Fibroblast of lung (primary cell): ENCODE measurements around the gene BMERB1.

Experiments
- EZH2 ChIP-seq: IDR thresholded peaks from 2 replicates; pipeline ENCODE4 v1.5.1; 2012; ENCODE audit warnings: low read length, control low read depth, mild to moderate bottlenecking; ENCODE audit errors: missing control alignments
- TF ChIP-seq, protein P1 (sequence below), 2 donors: IDR thresholded peaks in 1 of 2; conservative IDR thresholded peaks in 1 of 2; 1 replicate in 1 of 2; 2 replicates in 1 of 2; pipeline ENCODE4 v1.5.1; 2011 to 2012; ENCODE audit warnings: low read length in 2 of 2, control low read depth in 1 of 2, inconsistent platforms in 1 of 2, low read depth in 1 of 2, mild to moderate bottlenecking in 1 of 2

DNA sequence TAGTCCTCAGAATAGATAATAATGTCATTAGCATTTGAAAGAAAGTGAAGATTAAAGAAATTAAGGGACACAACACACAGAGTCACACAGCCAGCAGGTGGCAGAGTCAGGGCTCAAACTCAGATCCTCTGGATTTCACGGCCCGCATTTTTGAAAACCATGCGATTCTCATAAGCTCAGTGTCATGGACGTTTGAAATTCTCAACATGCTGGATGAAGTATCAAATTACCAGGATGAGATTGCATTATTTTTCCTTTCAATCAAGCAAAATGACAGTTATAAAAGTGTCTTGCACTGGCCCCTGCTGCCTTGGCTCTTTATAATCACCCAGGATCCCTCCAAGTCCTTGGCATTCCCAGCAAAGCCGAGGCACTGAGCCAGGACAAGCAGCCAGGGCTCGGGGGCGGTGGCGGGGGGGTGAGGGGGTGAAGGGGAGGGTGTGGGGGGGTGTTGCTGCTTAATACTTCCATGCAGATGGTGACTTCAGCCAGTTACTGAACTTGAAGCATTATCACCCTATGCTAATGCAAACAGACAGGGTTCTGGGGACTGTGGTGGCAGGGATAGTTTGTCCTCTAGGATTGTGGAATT lies 6.6 kb upstream of the BMERB1 start:
- TF ChIP-seq, protein P1, sequence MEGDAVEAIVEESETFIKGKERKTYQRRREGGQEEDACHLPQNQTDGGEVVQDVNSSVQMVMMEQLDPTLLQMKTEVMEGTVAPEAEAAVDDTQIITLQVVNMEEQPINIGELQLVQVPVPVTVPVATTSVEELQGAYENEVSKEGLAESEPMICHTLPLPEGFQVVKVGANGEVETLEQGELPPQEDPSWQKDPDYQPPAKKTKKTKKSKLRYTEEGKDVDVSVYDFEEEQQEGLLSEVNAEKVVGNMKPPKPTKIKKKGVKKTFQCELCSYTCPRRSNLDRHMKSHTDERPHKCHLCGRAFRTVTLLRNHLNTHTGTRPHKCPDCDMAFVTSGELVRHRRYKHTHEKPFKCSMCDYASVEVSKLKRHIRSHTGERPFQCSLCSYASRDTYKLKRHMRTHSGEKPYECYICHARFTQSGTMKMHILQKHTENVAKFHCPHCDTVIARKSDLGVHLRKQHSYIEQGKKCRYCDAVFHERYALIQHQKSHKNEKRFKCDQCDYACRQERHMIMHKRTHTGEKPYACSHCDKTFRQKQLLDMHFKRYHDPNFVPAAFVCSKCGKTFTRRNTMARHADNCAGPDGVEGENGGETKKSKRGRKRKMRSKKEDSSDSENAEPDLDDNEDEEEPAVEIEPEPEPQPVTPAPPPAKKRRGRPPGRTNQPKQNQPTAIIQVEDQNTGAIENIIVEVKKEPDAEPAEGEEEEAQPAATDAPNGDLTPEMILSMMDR (conservative IDR thresholded peaks at IDR 0.05 in 1 of 2, IDR thresholded peaks at IDR 0.05 in 1 of 2; ENCODE audit: low read depth in 1 of 2, low read length in 2 of 2), result peak; percentile 64 to 75
- TF ChIP-seq EZH2, result no peak
